ENCODE data around the gene C9orf43. TPM values are rescaled to one million over a fixed set of nuclear protein-coding genes. Genes with fewer than 3 reads are reported as not detected.

The C9orf43 gene
- total RNA-seq, 1 experiment from 2014 or later: 1.9 TPM

- Mint-ChIP-seq H3K36me3 (ENCODE audit: insufficient read depth, unreplicated experiment) (no peaks in the 10 kb centered on the region), H3K4me3 (ENCODE audit: unreplicated experiment) (no peak overlapping the region), H3K9me3 (ENCODE audit: unreplicated experiment) (no peaks in the 10 kb centered on the region), H3K4me1 (ENCODE audit: low read depth, unreplicated experiment) (peaks cover 20% of the 10 kb centered on the region), H3K27me3 (ENCODE audit: insufficient read depth, unreplicated experiment) (no peaks in the 10 kb centered on the region), H3K27ac (ENCODE audit: unreplicated experiment) (no peak overlapping the region)
- no peak for DNase-seq
- no peak for TF ChIP-seq CTCF (IDR thresholded peaks at IDR 0.05; ENCODE audit: insufficient read depth in 1 of 2, low read depth in 1 of 2, low read length in 1 of 2, severe bottlenecking in 1 of 2, unreplicated experiment in 1 of 2)
- Histone ChIP-seq H3K9me3 (no peaks in the 10 kb centered on the region), H3K36me3 (ENCODE audit: control insufficient read depth, insufficient read depth, low read length) (no peaks in the 10 kb centered on the region), H3K27me3 (replicated peaks; ENCODE audit: control insufficient read depth, insufficient read depth, low read length) (no peaks in the 10 kb centered on the region), H3K4me3 (ENCODE audit: low read depth, low read length) (no peak overlapping the region), H3K4me1 (peaks cover 32% of the 10 kb centered on the region)
- ChIA-PET CTCF (interaction anchor here (0.6 to 1.1 kb wide), 2 partner anchors 22 to 206 kb away, joined by 4 read pairs; no protein-coding TSS in a partner anchor), POLR2A (no interaction called here)
- no TSS peak for BruUV-seq (replicated peaks)
- intact Hi-C loops (cut with micrococcal nuclease; ENCODE audit: unreplicated experiment): no loop called here
Observed at GRCh38 chr9:113452113-113452605, 41.6 kb downstream of the C9orf43 start.

- peak; percentile 82 to 93 for DNase-seq
- Mint-ChIP-seq H3K4me1 (ENCODE audit: low read depth, unreplicated experiment) (peaks cover 24% of the 10 kb centered on the region), H3K27ac (ENCODE audit: unreplicated experiment) (peak overlapping the region; percentile 66), H3K36me3 (ENCODE audit: insufficient read depth, unreplicated experiment) (peaks cover 4% of the 10 kb centered on the region), H3K4me3 (ENCODE audit: unreplicated experiment) (peak overlapping the region; percentile 42), H3K27me3 (ENCODE audit: insufficient read depth, unreplicated experiment) (no peaks in the 10 kb centered on the region), H3K9me3 (ENCODE audit: unreplicated experiment) (no peaks in the 10 kb centered on the region)
- TSS peak; percentile 92 for BruUV-seq (replicated peaks)
- ChIA-PET POLR2A (interaction anchor here (0.6 to 1.6 kb wide), 7 partner anchors 8 to 79 kb away, joined by 3 to 22 read pairs (median 5); partner anchors contain the start of genes C9orf43, HDHD3, POLE3 and RGS3), CTCF (interaction anchor here (0.5 to 1.7 kb wide), 7 partner anchors 9 to 203 kb away, joined by 3 to 10 read pairs (median 3); partner anchors contain the start of genes C9orf43 and POLE3)
- intact Hi-C loops (cut with micrococcal nuclease; ENCODE audit: unreplicated experiment): loop anchor here (1.0 to 2.0 kb wide), 2 partner anchors 8 to 44 kb away; partner anchors contain the start of genes C9orf43, POLE3 and RGS3
- Histone ChIP-seq H3K4me3 (ENCODE audit: low read depth, low read length) (no peak overlapping the region), H3K36me3 (ENCODE audit: control insufficient read depth, insufficient read depth, low read length) (no peaks in the 10 kb centered on the region), H3K9me3 (no peaks in the 10 kb centered on the region), H3K4me1 (peaks cover 44% of the 10 kb centered on the region), H3K27me3 (replicated peaks; ENCODE audit: control insufficient read depth, insufficient read depth, low read length) (no peaks in the 10 kb centered on the region)
- no peak for TF ChIP-seq CTCF (IDR thresholded peaks at IDR 0.05; ENCODE audit: insufficient read depth in 1 of 2, low read depth in 1 of 2, low read length in 1 of 2, severe bottlenecking in 1 of 2, unreplicated experiment in 1 of 2)
Observed at GRCh38 chr9:113454914-113455761, 44.6 kb downstream of the C9orf43 start.

- H3K36me3 ChIP-seq (ENCODE audit: control insufficient read depth, insufficient read depth, low read length): no peaks in the 10 kb centered on the region
- TF ChIP-seq CTCF (IDR thresholded peaks at IDR 0.05; ENCODE audit: insufficient read depth in 1 of 2, low read depth in 1 of 2, low read length in 1 of 2, severe bottlenecking in 1 of 2, unreplicated experiment in 1 of 2): no peak
- peak in 1 of 2 experiments; percentile 41 for DNase-seq
- no TSS peak for BruUV-seq (replicated peaks)
- POLR2A ChIA-PET: no interaction called here
- H3K4me3 Mint-ChIP-seq (ENCODE audit: unreplicated experiment): peak overlapping the region; percentile 42
- CTCF ChIA-PET: no interaction called here
- peaks cover 4% of the 10 kb centered on the region for H3K36me3 Mint-ChIP-seq (ENCODE audit: insufficient read depth, unreplicated experiment)
- H3K4me3 ChIP-seq (ENCODE audit: low read depth, low read length): no peak overlapping the region
- peaks cover 44% of the 10 kb centered on the region for H3K4me1 ChIP-seq
- peaks cover 18% of the 10 kb centered on the region for H3K4me1 Mint-ChIP-seq (ENCODE audit: low read depth, unreplicated experiment)
- no peaks in the 10 kb centered on the region for H3K9me3 Mint-ChIP-seq (ENCODE audit: unreplicated experiment)
- H3K27ac Mint-ChIP-seq (ENCODE audit: unreplicated experiment): peak overlapping the region; percentile 66
- H3K27me3 Mint-ChIP-seq (ENCODE audit: insufficient read depth, unreplicated experiment): no peaks in the 10 kb centered on the region
- intact Hi-C loops (cut with micrococcal nuclease; ENCODE audit: unreplicated experiment): no loop called here
- no peaks in the 10 kb centered on the region for H3K9me3 ChIP-seq
- H3K27me3 ChIP-seq (replicated peaks; ENCODE audit: control insufficient read depth, insufficient read depth, low read length): no peaks in the 10 kb centered on the region
Observed at GRCh38 chr9:113456235-113456634, 45.7 kb downstream of the C9orf43 start.

Measured in Caco-2 (cell line).